Astrocyte (in vitro differentiated cells and primary cell): ENCODE data around the gene RPH3AL. TPM values are rescaled to one million over a fixed set of nuclear protein-coding genes. Genes with fewer than 3 reads are reported as not detected.

ENCODE experiments used
- DNase-seq: peaks from one replicate; pipeline ENCODE4 v3.0.0-alpha.2; 2010; ENCODE audit warnings: low read depth
- FAIRE-seq: peaks from 2 replicates; lab custom pipeline; 2011; peaks lifted over from hg19 to GRCh38; lab: Jason Lieb, UNC
- H2AFZ ChIP-seq: 2 replicates; pipeline ENCODE4 v1.6.0; 2012; ENCODE audit warnings: low read depth, low read length, inconsistent platforms
- H3K27ac ChIP-seq: 2 replicates; pipeline ENCODE4 v1.5.1; 2011; ENCODE audit warnings: low read depth, low read length, inconsistent platforms
- H3K27me3 ChIP-seq: 2 replicates; pipeline ENCODE4 v1.6.0; 2011; ENCODE audit warnings: low read length, inconsistent platforms; ENCODE audit not compliant: insufficient read depth
- H3K36me3 ChIP-seq: 2 replicates; pipeline ENCODE4 v1.5.1; 2011; ENCODE audit warnings: low read length, inconsistent platforms; ENCODE audit not compliant: insufficient read depth
- H3K4me1 ChIP-seq: 2 replicates; pipeline ENCODE4 v1.5.1; 2011; ENCODE audit warnings: low read length, inconsistent platforms; ENCODE audit not compliant: insufficient read depth
- H3K4me2 ChIP-seq: 2 replicates; pipeline ENCODE4 v1.6.0; 2012; ENCODE audit warnings: low read length, inconsistent platforms
- H3K4me3 ChIP-seq: 2 replicates; pipeline ENCODE4 v1.5.1; 2011; ENCODE audit warnings: low read depth, mild to moderate bottlenecking, low read length, inconsistent platforms; ENCODE audit not compliant: insufficient read depth
- H3K79me2 ChIP-seq: 2 replicates; pipeline ENCODE4 v1.6.0; 2012; ENCODE audit warnings: mild to moderate bottlenecking, low read length, inconsistent platforms; ENCODE audit not compliant: insufficient read depth
- H3K9ac ChIP-seq: 2 replicates; pipeline ENCODE4 v1.6.0; 2012; ENCODE audit warnings: mild to moderate bottlenecking, low read length, inconsistent platforms
- H3K9me3 ChIP-seq: 2 replicates; pipeline ENCODE4 v1.5.1; 2012; ENCODE audit warnings: low read depth, mild to moderate bottlenecking, low read length, inconsistent platforms; ENCODE audit not compliant: insufficient read depth
- H4K20me1 ChIP-seq: 2 replicates; pipeline ENCODE4 v1.6.0; 2012; ENCODE audit warnings: low read length, inconsistent platforms; ENCODE audit not compliant: insufficient read depth
- H3K27ac Mint-ChIP-seq: one replicate; pipeline ENCODE4 v1.8.0; 2021; ENCODE audit warnings: mild to moderate bottlenecking, mixed read lengths; ENCODE audit not compliant: unreplicated experiment
- H3K27me3 Mint-ChIP-seq: one replicate; pipeline ENCODE4 v1.8.0; 2021; ENCODE audit warnings: low read depth, mixed read lengths; ENCODE audit not compliant: unreplicated experiment
- H3K36me3 Mint-ChIP-seq: one replicate; pipeline ENCODE4 v1.8.0; 2021; ENCODE audit warnings: low read depth, mixed read lengths; ENCODE audit not compliant: unreplicated experiment
- H3K4me1 Mint-ChIP-seq: one replicate; pipeline ENCODE4 v1.8.0; 2021; ENCODE audit warnings: low read depth, mixed read lengths; ENCODE audit not compliant: unreplicated experiment
- H3K4me3 Mint-ChIP-seq: one replicate; pipeline ENCODE4 v1.8.0; 2021; ENCODE audit warnings: mild to moderate bottlenecking, moderate library complexity, mixed read lengths; ENCODE audit not compliant: unreplicated experiment
- H3K9me3 Mint-ChIP-seq: one replicate; pipeline ENCODE4 v1.8.0; 2021; ENCODE audit warnings: mild to moderate bottlenecking, mixed read lengths; ENCODE audit not compliant: unreplicated experiment
- EZH2 ChIP-seq: IDR thresholded peaks from 2 replicates; pipeline ENCODE4 v1.6.1; 2012; ENCODE audit warnings: mild to moderate bottlenecking, low read length, inconsistent platforms; ENCODE audit not compliant: insufficient read depth
- total RNA-seq: library from RNA; stranded (reverse); gene quantifications from 2 replicates; pipeline ENCODE4 v1.2.1, GENCODE V29; 2021
- TF ChIP-seq, protein P1 (sequence below): IDR thresholded peaks from 2 replicates; pipeline ENCODE4 v1.5.1; 2011; ENCODE audit warnings: low read depth, mild to moderate bottlenecking, inconsistent platforms, low read length, moderate library complexity; ENCODE audit not compliant: insufficient read depth

The RPH3AL gene
- total RNA-seq, 1 donor from 2014 or later: 3.7 TPM

DNA sequence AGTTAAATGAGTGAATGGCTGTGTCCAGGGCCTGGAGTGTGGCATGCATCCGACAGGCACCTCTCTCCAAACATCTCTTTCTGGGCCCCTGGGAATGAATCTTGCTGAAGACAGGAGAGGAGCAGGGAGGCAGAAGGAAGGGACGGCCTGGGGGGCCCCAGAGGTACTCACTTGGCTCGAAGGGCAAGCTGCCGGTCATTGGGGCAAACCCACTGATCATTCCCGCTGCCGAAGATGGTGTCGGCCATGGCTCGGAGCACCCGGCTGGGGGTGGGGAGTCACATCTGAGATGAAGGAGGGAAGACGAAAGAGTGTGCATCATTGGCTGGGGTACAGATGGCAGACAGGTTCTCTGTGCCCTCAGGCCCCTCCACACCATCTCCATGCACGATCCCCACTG is 25.3 kb downstream of the RPH3AL start:
- Histone ChIP-seq H3K79me2 (no peaks in the 10 kb centered on the region), H2AFZ (no peak overlapping the region), H3K27me3 (peaks cover 4% of the 10 kb centered on the region), H3K36me3 (no peaks in the 10 kb centered on the region), H3K9ac (no peak overlapping the region), H3K27ac (no peak overlapping the region), H3K4me1 (no peaks in the 10 kb centered on the region), H3K4me2 (no peak overlapping the region), H3K9me3 (no peaks in the 10 kb centered on the region), H3K4me3 (no peak overlapping the region), H4K20me1 (no peaks in the 10 kb centered on the region)
- TF ChIP-seq, protein P1, sequence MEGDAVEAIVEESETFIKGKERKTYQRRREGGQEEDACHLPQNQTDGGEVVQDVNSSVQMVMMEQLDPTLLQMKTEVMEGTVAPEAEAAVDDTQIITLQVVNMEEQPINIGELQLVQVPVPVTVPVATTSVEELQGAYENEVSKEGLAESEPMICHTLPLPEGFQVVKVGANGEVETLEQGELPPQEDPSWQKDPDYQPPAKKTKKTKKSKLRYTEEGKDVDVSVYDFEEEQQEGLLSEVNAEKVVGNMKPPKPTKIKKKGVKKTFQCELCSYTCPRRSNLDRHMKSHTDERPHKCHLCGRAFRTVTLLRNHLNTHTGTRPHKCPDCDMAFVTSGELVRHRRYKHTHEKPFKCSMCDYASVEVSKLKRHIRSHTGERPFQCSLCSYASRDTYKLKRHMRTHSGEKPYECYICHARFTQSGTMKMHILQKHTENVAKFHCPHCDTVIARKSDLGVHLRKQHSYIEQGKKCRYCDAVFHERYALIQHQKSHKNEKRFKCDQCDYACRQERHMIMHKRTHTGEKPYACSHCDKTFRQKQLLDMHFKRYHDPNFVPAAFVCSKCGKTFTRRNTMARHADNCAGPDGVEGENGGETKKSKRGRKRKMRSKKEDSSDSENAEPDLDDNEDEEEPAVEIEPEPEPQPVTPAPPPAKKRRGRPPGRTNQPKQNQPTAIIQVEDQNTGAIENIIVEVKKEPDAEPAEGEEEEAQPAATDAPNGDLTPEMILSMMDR: no peak
- no peak for TF ChIP-seq EZH2
- H3K27me3 Mint-ChIP-seq: peaks cover 29% of the 10 kb centered on the region
- no peak overlapping the region for H3K27ac Mint-ChIP-seq
- peaks cover 4% of the 10 kb centered on the region for H3K36me3 Mint-ChIP-seq
- H3K9me3 Mint-ChIP-seq: no peaks in the 10 kb centered on the region
- no peak overlapping the region for H3K4me3 Mint-ChIP-seq
- FAIRE-seq (no peak), DNase-seq (no peak)
- peaks cover 10% of the 10 kb centered on the region for H3K4me1 Mint-ChIP-seq

DNA sequence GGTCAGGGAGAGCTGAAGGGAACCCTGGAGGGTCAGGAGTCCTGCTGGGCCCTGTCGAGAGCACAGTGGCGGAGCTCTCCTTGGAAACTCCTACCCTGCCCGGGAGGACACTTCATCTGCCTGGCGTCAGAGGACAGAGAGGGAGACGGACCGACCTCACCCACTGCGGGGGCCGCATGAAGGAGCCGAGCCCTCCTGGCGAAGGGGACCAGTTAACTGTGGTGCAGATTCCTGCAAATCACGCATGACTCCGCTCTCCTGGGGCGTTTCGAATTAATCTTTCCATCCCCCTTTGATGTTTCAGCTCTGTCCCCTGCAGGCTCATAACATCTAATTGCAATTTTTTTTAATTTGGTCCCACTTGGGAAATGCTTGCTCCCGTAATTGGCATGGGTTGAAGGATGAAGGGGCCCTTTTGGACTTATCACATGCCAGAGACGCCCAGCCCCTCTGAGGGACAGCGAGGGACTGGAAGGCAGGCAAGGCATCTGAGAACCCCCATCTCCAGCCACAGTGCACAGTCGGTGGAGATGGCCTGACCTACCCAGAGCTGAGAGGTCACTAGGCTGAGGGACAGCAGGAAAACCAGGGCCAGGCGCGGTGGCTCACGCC is 26.5 kb downstream of the RPH3AL start:
- H2AFZ ChIP-seq: no peak overlapping the region
- H3K4me3 ChIP-seq: no peak overlapping the region
- no peaks in the 10 kb centered on the region for H3K4me1 ChIP-seq
- no peak for FAIRE-seq
- Mint-ChIP-seq H3K27me3 (peaks cover 33% of the 10 kb centered on the region), H3K27ac (no peak overlapping the region), H3K4me1 (peaks cover 1% of the 10 kb centered on the region), H3K36me3 (peaks cover 4% of the 10 kb centered on the region), H3K9me3 (no peaks in the 10 kb centered on the region), H3K4me3 (no peak overlapping the region)
- peaks cover 8% of the 10 kb centered on the region for H3K27me3 ChIP-seq
- H3K36me3 ChIP-seq: no peaks in the 10 kb centered on the region
- no peaks in the 10 kb centered on the region for H4K20me1 ChIP-seq
- H3K27ac ChIP-seq: no peak overlapping the region
- DNase-seq: no peak
- H3K9ac ChIP-seq: no peak overlapping the region
- TF ChIP-seq, protein P1: no peak
- TF ChIP-seq EZH2: no peak
- H3K79me2 ChIP-seq: no peaks in the 10 kb centered on the region
- no peaks in the 10 kb centered on the region for H3K9me3 ChIP-seq
- H3K4me2 ChIP-seq: no peak overlapping the region

DNA sequence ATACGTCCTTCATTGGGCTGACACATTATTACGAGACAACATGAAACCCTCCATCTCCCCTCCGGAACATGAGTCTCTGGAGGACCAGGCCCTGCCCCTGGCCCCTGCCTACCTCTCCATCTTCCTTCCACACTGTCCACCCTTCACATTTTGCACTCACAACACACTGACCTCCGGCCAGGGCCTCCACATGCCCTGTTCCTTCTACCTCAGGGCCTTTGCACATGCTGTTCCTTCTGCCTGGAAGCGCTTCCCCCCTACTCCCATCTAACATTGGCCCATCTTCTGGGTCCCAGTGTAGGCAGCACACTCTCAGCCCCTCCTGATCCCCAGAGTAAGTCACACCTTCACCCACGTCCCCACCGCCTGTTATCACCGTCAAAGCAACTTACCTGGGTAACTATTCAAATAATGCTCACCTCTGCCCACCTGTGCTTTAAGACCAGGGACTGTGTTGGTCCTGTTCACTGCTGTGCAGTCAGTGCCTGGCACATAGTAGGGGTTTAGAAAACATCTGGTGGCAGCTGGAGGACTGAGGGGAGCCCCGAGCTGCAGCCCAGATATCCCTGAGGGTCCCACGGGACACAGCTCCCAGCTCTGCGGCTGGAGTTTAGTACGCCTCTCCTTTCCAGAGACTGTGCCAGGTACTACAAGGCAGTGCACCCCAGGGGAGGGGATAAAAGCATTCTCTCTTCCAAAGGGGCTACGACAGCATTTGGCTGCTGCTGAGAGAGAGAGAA is 27.2 kb downstream of the RPH3AL start:
- Mint-ChIP-seq H3K27ac (no peak overlapping the region), H3K27me3 (peaks cover 33% of the 10 kb centered on the region), H3K4me1 (no peaks in the 10 kb centered on the region), H3K9me3 (no peaks in the 10 kb centered on the region), H3K4me3 (no peak overlapping the region), H3K36me3 (peaks cover 4% of the 10 kb centered on the region)
- FAIRE-seq (no peak), DNase-seq (no peak)
- no peak for TF ChIP-seq EZH2
- TF ChIP-seq, protein P1: no peak
- H3K27ac ChIP-seq: no peak overlapping the region
- no peaks in the 10 kb centered on the region for H4K20me1 ChIP-seq
- no peaks in the 10 kb centered on the region for H3K4me1 ChIP-seq
- H3K4me2 ChIP-seq: no peak overlapping the region
- H3K36me3 ChIP-seq: no peaks in the 10 kb centered on the region
- H3K9ac ChIP-seq: no peak overlapping the region
- no peaks in the 10 kb centered on the region for H3K79me2 ChIP-seq
- H3K27me3 ChIP-seq: peaks cover 8% of the 10 kb centered on the region
- no peak overlapping the region for H2AFZ ChIP-seq
- H3K4me3 ChIP-seq: no peak overlapping the region
- H3K9me3 ChIP-seq: no peaks in the 10 kb centered on the region
